GM19468 (cell line): Measurements from ENCODE around the gene RBP2.

Source experiments
- ATAC-seq: cut with Tn5 transposase; IDR thresholded peaks from one replicate; pipeline ENCODE4 v1.9.1; 2021; ENCODE audit warnings: mild to moderate bottlenecking, moderate library complexity, moderate number of reproducible peaks; ENCODE audit not compliant: unreplicated experiment; ENCODE audit errors: extremely low read depth

RBP2 gene

DNA sequence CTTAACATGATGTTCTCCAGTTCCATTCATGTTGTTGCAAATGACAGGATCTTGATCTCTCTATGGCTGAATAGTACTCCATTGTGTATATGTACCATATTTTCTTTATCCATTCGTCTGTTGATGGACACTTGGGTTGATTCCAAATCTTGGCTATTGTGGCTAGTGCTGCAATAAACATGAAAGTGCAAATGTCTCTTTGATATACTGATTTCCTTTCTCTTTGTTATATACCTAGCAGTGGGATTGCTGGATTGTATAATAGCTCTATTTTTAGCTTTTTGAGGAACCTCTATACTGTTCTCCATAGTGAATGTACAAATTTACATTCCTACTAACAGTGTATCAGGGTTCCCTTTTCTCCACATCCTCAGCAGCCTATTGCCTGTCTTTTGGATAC is 5.9 kb upstream of the RBP2 start:
- no peak for ATAC-seq

DNA sequence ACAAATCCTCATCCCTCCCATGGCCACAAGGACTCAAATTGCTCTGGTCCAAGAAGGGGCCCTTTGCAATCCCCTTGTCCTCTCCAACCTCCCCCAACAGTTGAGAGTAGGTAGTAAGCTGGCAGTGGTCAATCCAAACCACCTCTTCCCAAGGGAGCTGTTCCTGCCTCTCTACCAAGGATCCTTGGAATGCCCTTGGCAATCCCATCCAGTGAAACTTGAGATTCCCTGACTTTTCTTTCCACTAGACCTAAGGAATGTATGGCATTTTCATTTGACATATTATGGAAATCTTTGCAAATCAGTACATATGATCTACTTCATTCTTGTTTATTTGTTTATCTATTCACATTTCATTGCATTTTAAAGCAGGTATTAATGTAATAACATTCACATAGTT is 4.8 kb upstream of the RBP2 start:
- no peak for ATAC-seq

GRCh38 chr3:139480585-139480984 is 4.3 kb upstream of the RBP2 start:
- no peak for ATAC-seq

- ATAC-seq, result no peak
Measured at GRCh38 chr3:139477710-139478640, 1.7 kb upstream of the RBP2 start.

GRCh38 chr3:139473155-139473771 is 3.1 kb downstream of the RBP2 start:
- ATAC-seq, result no peak

GRCh38 chr3:139472380-139473010 is 3.8 kb downstream of the RBP2 start:
- ATAC-seq, result no peak

GRCh38 chr3:139470199-139470598 is 6.1 kb downstream of the RBP2 start:
- no peak for ATAC-seq

GRCh38 chr3:139468399-139468798 is 7.9 kb downstream of the RBP2 start:
- ATAC-seq, result no peak

DNA sequence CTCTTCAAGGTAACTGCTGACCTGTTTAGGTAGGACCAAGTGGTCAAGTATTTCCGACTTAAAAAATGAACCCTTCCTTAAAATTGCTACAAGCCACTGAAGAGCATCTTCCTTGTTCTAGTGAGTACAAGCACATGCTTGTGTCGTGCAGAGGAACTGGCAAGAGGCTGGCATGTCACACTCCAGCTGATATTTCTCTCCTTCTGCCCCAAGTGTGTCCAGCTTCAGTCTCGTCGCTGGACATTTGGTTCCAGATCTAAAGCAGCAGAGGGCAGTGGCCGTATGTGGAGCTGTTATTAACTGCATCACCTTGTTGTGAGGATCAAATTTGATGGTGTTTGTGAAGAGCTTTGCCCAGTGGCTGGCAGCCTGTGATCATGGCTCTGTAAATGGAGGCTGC is 10.0 kb downstream of the RBP2 start:
- ATAC-seq, result no peak

- no peak for ATAC-seq
Measured at GRCh38 chr3:139465636-139466035, 10.7 kb downstream of the RBP2 start.

- no peak for ATAC-seq
Measured at GRCh38 chr3:139463466-139463865, 12.8 kb downstream of the RBP2 start.

GRCh38 chr3:139460529-139460928 is 15.8 kb downstream of the RBP2 start:
- ATAC-seq, result no peak

GRCh38 chr3:139460076-139460475 is 16.2 kb downstream of the RBP2 start:
- ATAC-seq, result no peak

- ATAC-seq, result no peak
Measured at GRCh38 chr3:139458348-139458747, 18.0 kb downstream of the RBP2 start.

DNA sequence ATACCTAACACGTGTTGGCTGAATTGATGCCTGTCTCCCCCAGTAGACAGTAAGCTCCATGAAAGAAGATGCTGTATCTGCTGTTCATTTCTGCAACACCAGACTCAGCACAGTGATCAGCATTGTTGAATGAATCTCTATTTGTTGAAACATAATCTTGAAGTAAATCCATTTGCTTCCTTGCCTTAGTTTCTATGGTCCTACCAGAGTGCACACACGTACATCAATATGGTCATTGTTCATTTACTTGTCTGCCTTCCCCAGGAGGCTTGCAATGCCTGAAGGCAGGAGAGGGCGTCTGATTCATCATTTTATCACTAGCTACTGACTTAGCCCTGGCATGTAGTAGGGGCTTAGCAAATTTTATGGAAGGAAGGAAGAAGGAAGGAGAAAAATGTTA is 19.2 kb downstream of the RBP2 start:
- ATAC-seq, result no peak

DNA sequence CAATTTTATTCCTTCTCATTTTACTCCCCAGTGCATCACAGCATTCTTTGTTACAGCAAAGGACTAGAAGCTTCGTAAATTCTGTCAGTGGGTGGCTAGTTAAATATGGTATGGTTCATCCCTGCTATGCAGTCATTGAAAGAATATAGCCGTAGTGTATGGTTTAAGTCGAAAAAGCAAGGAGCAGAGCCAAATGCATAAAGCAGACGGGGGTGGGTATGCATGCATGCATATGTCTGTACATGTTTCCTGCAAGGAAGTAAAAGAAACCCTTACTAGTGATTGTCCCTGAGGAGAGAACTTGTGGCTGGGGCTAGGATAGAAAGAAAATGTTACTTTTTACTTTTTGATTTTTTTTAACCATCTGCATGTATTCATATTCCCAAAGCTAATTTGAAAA is 19.9 kb downstream of the RBP2 start:
- ATAC-seq, result no peak

GRCh38 chr3:139455855-139456254 is 20.5 kb downstream of the RBP2 start:
- ATAC-seq, result no peak

DNA sequence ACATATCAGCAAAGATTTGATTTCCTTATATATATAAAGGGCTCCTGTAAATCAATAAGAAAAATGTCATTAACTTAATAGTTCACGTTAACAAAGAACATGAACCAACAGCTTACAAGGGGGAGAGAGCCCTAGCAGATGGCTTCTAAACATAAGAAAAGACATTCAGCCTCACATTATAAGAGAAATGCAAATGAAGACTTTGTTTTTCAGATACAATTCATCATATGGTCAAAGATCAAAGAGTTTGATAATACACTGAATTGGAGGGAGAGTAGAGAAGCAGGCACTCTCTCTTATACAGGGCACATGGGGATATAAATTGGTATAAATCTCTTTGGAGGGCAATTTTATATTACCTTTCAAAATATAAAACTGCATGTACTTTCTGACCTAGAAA is 21.1 kb downstream of the RBP2 start:
- ATAC-seq, result no peak

DNA sequence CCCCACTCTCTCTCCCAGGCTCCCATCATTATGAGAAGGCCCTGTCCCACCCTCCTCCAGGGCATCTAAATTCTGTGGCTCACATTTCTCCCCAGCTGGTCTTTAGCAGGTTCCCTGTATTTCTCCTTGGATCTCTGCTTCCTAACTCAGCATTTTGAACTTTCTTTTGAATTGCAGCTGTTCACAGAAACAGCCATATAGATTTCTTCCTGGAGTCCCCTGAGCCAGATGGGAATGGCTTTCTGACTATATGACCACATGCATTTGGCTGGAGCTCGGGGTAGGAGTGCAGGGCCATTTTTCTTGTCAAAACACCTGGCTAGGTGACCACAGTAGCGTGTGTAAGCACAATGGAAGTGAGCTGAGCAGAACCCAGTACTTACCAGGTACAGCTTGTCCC is 22.0 kb downstream of the RBP2 start:
- no peak for ATAC-seq

GRCh38 chr3:139450159-139450558 is 26.2 kb downstream of the RBP2 start:
- no peak for ATAC-seq

GRCh38 chr3:139449566-139449965 is 26.8 kb downstream of the RBP2 start:
- ATAC-seq, result no peak
